ENCODE data around the gene AKT3.

DNA sequence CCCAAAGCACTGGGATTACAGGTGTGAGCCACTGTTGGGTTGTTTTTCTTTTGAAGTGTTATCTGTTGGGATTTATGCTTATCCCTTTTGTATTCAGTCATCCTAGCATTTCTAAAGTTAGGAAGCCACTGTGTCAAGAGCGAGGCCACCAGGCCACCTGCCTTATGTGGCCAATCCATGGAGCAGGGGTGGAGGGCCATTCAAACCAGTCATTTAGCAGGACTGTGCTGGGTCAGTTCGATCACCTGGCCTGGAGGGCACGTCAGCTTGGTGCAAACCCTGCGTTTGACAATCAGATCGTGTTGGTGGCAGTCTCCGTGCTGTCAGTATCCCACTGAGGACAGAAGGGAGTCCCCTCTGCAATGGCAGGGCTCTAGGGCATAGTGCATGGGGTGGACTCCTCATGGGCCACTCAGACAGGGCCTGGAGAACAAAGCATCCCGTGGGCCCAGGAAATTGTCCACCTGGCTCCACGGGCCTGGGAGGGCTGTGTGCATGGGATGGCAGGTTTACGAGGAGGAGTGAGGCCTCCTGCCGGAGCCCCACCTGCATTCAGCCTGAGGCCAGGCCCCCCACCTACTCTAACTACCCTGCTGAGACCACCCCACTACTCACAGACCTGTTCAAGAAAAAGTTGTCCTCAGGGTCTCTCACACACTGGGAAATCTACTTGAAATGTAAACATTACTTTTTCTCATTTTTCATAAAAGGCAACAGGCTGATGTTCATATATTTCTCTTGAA is 351.9 kb downstream of the AKT3 start:
- TF ChIP-seq CTCF (IDR thresholded peaks at IDR 0.05), result no peak
- TF ChIP-seq POLR2A (IDR thresholded peaks at IDR 0.05), result no peak

All from thyroid gland (tissue), 4 donors.